Activated CD8-positive, alpha-beta T cell treated with anti-CD3 and anti-CD28 coated beads for 36 hours (primary cell): ENCODE data around the gene PIGU. TPM values are rescaled to one million over a fixed set of nuclear protein-coding genes. Genes with fewer than 3 reads are reported as not detected.

Source experiments
- ATAC-seq: fragments of 200-7000 bp; cut with Tn5 transposase; one replicate; pipeline ENCODE4 v1.10.0; 2021; ENCODE audit warnings: mild to moderate bottlenecking, moderate library complexity
- CTCF ChIA-PET: fragments of 350-600 bp; sonication (Branson Sonifier 250); formaldehyde crosslinking; loops from one replicate; lab custom pipeline; 2021; ENCODE audit warnings: antibody characterized with exemption; lab: Charles Lee
- POLR2A ChIA-PET: fragments of 350-600 bp; sonication (Branson Sonifier 250); formaldehyde crosslinking; loops from one replicate; lab custom pipeline; 2021; ENCODE audit warnings: antibody characterized with exemption; lab: Charles Lee
- DNase-seq: peaks from one replicate; pipeline ENCODE4 v3.0.0-alpha.2; 2020
- H3K27ac Mint-ChIP-seq: one replicate; pipeline ENCODE4 v1.8.0; 2021; ENCODE audit warnings: mild to moderate bottlenecking, mixed read lengths
- H3K27me3 Mint-ChIP-seq: one replicate; pipeline ENCODE4 v1.8.0; 2021; ENCODE audit warnings: mixed read lengths
- H3K36me3 Mint-ChIP-seq: one replicate; pipeline ENCODE4 v1.8.0; 2021; ENCODE audit warnings: low read depth, mixed read lengths
- H3K4me1 Mint-ChIP-seq: one replicate; pipeline ENCODE4 v1.8.0; 2021; ENCODE audit warnings: low read depth, mixed read lengths
- H3K4me3 Mint-ChIP-seq: one replicate; pipeline ENCODE4 v1.8.0; 2021; ENCODE audit warnings: mild to moderate bottlenecking, moderate library complexity, mixed read lengths
- H3K9me3 Mint-ChIP-seq: one replicate; pipeline ENCODE4 v1.8.0; 2021; ENCODE audit warnings: mixed read lengths
- intact Hi-C: fragments of 100-400 bp; cut with micrococcal nuclease; formaldehyde crosslinking; loops from one replicate; pipeline ENCODE4 v1.10.0; 2022
- total RNA-seq, 2 experiments: library from RNA; stranded (reverse); gene quantifications; one replicate each; pipeline ENCODE4 v1.2.3, GENCODE V29; 2021
- TF ChIP-seq, protein P1 (sequence below): fragments of 200-600 bp; IDR thresholded peaks from one replicate; pipeline ENCODE4 v1.8.0; 2022; ENCODE audit warnings: antibody characterized with exemption, mild to moderate bottlenecking

PIGU gene
- total RNA-seq, 2 experiments from 2014 or later, result 19.4 to 20.9 TPM

DNA sequence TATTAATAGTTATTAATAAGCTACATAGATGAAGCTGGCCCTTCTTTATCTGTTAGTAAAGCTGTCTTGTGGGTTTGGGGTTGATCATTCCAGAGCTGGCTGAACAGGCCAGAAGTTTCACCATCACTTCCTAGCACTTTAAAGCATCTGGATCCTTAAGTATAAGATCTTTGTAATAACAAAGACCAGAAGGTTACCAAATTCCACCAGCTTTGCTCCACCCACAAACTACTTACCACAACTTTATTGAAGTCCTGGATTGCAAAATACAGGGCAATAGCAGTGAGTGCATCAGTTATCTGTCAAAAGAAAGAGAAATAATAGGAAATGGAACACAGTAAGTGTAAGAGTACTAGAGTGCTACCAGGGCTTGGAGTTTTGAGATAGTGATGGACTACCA lies 33.0 kb downstream of the PIGU start:
- POLR2A ChIA-PET, result no interaction called here
- Mint-ChIP-seq H3K9me3 (no peaks in the 10 kb centered on the region), H3K4me1 (no peaks in the 10 kb centered on the region), H3K36me3 (peaks cover 3% of the 10 kb centered on the region), H3K27ac (no peak overlapping the region), H3K27me3 (no peaks in the 10 kb centered on the region), H3K4me3 (no peak overlapping the region)
- DNase-seq, result no peak
- intact Hi-C loops, result no loop called here
- TF ChIP-seq, protein P1, sequence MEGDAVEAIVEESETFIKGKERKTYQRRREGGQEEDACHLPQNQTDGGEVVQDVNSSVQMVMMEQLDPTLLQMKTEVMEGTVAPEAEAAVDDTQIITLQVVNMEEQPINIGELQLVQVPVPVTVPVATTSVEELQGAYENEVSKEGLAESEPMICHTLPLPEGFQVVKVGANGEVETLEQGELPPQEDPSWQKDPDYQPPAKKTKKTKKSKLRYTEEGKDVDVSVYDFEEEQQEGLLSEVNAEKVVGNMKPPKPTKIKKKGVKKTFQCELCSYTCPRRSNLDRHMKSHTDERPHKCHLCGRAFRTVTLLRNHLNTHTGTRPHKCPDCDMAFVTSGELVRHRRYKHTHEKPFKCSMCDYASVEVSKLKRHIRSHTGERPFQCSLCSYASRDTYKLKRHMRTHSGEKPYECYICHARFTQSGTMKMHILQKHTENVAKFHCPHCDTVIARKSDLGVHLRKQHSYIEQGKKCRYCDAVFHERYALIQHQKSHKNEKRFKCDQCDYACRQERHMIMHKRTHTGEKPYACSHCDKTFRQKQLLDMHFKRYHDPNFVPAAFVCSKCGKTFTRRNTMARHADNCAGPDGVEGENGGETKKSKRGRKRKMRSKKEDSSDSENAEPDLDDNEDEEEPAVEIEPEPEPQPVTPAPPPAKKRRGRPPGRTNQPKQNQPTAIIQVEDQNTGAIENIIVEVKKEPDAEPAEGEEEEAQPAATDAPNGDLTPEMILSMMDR, result no peak
- ATAC-seq, result no peak
- CTCF ChIA-PET, result interaction anchor here (0.7 kb wide), 1 partner anchor 332 kb away, joined by 3 read pairs; no protein-coding TSS in a partner anchor

DNA sequence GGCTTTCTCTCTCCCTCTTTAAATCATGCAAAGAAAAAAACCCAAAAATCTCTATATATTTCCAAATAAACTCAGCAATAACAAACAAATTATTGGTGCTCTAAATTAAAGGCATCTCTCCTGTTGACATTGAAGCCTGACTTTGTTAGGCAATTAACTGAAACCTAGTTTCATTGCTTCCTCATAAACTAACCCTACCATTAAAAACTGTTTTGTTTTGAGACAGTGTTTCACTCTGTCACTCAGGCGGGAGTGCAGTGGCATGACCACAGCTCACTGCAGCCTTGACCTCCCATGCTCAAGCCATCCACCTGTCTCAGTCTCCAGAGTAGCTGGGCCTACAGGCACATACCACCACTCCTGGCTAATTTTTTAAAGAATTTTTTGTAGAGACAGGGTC lies 34.9 kb downstream of the PIGU start:
- Mint-ChIP-seq H3K4me3 (no peak overlapping the region), H3K36me3 (peaks cover 12% of the 10 kb centered on the region), H3K9me3 (no peaks in the 10 kb centered on the region), H3K4me1 (no peaks in the 10 kb centered on the region), H3K27me3 (no peaks in the 10 kb centered on the region), H3K27ac (no peak overlapping the region)
- no peak for DNase-seq
- TF ChIP-seq, protein P1, result no peak
- ChIA-PET CTCF (no interaction called here), POLR2A (no interaction called here)
- no peak for ATAC-seq
- intact Hi-C loops, result no loop called here

DNA sequence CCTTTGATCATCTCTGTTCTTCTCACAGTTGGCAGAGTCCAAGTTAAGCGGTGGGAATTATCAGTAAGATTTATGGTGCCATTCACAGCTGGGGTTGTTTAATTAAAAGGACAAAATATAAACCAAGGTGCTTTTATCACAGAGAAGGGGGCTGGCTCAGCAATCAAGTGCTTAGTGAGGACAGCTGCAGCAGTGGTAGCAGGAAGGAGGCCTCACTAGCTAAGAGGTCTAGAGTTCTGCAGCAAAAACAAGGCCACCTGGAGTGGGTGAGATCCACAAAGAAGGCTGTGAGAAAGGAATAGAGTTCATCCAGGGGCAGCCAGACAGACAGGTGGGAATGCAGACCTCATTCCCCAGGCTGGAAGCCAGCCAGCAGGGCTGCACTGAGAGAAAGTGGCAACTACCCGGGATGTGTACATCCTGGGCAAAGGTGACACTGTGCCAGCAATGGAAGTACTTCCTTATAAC lies 37.1 kb downstream of the PIGU start:
- ChIA-PET CTCF (no interaction called here), POLR2A (no interaction called here)
- Mint-ChIP-seq H3K4me1 (no peaks in the 10 kb centered on the region), H3K36me3 (peaks cover 18% of the 10 kb centered on the region), H3K9me3 (no peaks in the 10 kb centered on the region), H3K4me3 (no peak overlapping the region), H3K27me3 (no peaks in the 10 kb centered on the region), H3K27ac (no peak overlapping the region)
- TF ChIP-seq, protein P1, result no peak
- ATAC-seq (no peak), DNase-seq (no peak)
- intact Hi-C loops, result no loop called here

DNA sequence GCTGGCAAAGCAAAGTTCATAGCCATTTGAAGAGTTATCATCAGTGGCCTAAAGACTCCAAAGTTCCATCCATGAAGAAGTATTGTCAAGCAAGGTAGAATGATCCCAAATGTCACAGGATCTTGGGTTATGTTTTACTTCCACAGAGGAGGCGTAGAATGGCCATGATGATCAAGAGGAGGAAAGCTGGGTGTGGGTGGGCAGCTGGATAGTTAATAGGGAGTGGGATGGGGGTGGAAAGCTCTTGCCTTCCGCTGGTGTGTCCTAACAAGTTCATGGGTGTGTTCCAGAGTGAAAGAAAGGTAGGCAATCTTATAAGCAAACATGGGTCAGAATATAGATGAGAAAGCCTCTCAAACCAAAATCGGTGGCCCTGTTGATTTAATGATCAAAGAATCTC lies 38.4 kb downstream of the PIGU start:
- Mint-ChIP-seq H3K4me3 (no peak overlapping the region), H3K9me3 (no peaks in the 10 kb centered on the region), H3K36me3 (peaks cover 23% of the 10 kb centered on the region), H3K4me1 (no peaks in the 10 kb centered on the region), H3K27me3 (no peaks in the 10 kb centered on the region), H3K27ac (no peak overlapping the region)
- TF ChIP-seq, protein P1, result no peak
- ChIA-PET POLR2A (no interaction called here), CTCF (no interaction called here)
- intact Hi-C loops, result no loop called here
- ATAC-seq (no peak), DNase-seq (no peak)

DNA sequence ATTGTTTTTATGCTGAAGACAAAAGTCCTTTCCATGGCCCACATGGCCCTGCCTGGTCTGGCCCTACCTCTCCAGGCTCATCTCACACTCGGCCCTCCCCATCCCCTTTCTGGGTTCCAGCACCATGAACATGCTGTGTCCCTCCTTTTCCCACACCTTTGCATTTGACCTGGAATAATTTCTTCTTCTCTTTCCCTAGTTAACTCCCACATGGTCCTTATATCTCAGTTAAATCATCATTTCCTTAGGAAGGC lies 38.9 kb downstream of the PIGU start:
- H3K27me3 Mint-ChIP-seq, result no peaks in the 10 kb centered on the region
- no peaks in the 10 kb centered on the region for H3K9me3 Mint-ChIP-seq
- H3K27ac Mint-ChIP-seq, result no peak overlapping the region
- ATAC-seq (no peak), DNase-seq (no peak)
- intact Hi-C loops, result no loop called here
- no peak overlapping the region for H3K4me3 Mint-ChIP-seq
- ChIA-PET POLR2A (no interaction called here), CTCF (no interaction called here)
- TF ChIP-seq, protein P1, result no peak
- H3K36me3 Mint-ChIP-seq, result peaks cover 27% of the 10 kb centered on the region
- H3K4me1 Mint-ChIP-seq, result no peaks in the 10 kb centered on the region
